Measurements from ENCODE around the gene CEP295NL. TPM values are rescaled to one million over a fixed set of nuclear protein-coding genes. Genes with fewer than 3 reads are reported as not detected.
A peak's percentile ranks its signal among the peaks of the same experiment; 100 is the strongest.

CEP295NL gene
- total RNA-seq, 1 donor: 2.5 TPM

- Histone ChIP-seq H2AFZ (ENCODE audit: low read length) (no peak overlapping the region), H3K36me3 (ENCODE audit: insufficient read depth, low read length) (peaks cover 16% of the 10 kb centered on the region), H3K4me3 (ENCODE audit: insufficient read depth, low read length) (no peak overlapping the region), H3K27me3 (ENCODE audit: insufficient read depth, low read length) (no peaks in the 10 kb centered on the region), H3K4me1 (ENCODE audit: insufficient read depth, low read length) (peaks cover 3% of the 10 kb centered on the region), H3K9me3 (ENCODE audit: low read depth, low read length) (no peaks in the 10 kb centered on the region), H4K20me1 (ENCODE audit: insufficient read depth, low read length) (peaks cover 84% of the 10 kb centered on the region), H3K27ac (ENCODE audit: low read depth, low read length) (no peak overlapping the region), H3K4me2 (ENCODE audit: insufficient read depth, low read length) (no peak overlapping the region), H3K79me2 (ENCODE audit: insufficient read depth, low read length) (peaks cover 96% of the 10 kb centered on the region)
- no peak for TF ChIP-seq CTCF (IDR thresholded peaks at IDR 0.05; ENCODE audit: extremely low read depth, low read depth, low read length)
- peak; percentile 89 for DNase-seq (ENCODE audit: insufficient read length, low spot score, missing footprints)
Observed at GRCh38 chr17:78899361-78900260, 3.4 kb downstream of the CEP295NL start.

- H3K4me2 ChIP-seq (ENCODE audit: insufficient read depth, low read length): no peak overlapping the region
- no peaks in the 10 kb centered on the region for H3K9me3 ChIP-seq (ENCODE audit: low read depth, low read length)
- no peaks in the 10 kb centered on the region for H3K27me3 ChIP-seq (ENCODE audit: insufficient read depth, low read length)
- H3K4me1 ChIP-seq (ENCODE audit: insufficient read depth, low read length): peaks cover 3% of the 10 kb centered on the region
- no peak for DNase-seq (ENCODE audit: insufficient read length, low spot score, missing footprints)
- no peak overlapping the region for H3K27ac ChIP-seq (ENCODE audit: low read depth, low read length)
- TF ChIP-seq CTCF (IDR thresholded peaks at IDR 0.05; ENCODE audit: extremely low read depth, low read depth, low read length): no peak
- peaks cover 83% of the 10 kb centered on the region for H4K20me1 ChIP-seq (ENCODE audit: insufficient read depth, low read length)
- H3K36me3 ChIP-seq (ENCODE audit: insufficient read depth, low read length): peaks cover 16% of the 10 kb centered on the region
- H3K4me3 ChIP-seq (ENCODE audit: insufficient read depth, low read length): no peak overlapping the region
- no peak overlapping the region for H2AFZ ChIP-seq (ENCODE audit: low read length)
- peaks cover 96% of the 10 kb centered on the region for H3K79me2 ChIP-seq (ENCODE audit: insufficient read depth, low read length)
Observed at GRCh38 chr17:78898947-78899346, 4.1 kb downstream of the CEP295NL start.

GRCh38 chr17:78898075-78898836 is 4.7 kb downstream of the CEP295NL start:
- peak; percentile 76 for DNase-seq (ENCODE audit: insufficient read length, low spot score, missing footprints)
- peaks cover 85% of the 10 kb centered on the region for H4K20me1 ChIP-seq (ENCODE audit: insufficient read depth, low read length)
- H3K79me2 ChIP-seq (ENCODE audit: insufficient read depth, low read length): peaks cover 96% of the 10 kb centered on the region
- no peaks in the 10 kb centered on the region for H3K27me3 ChIP-seq (ENCODE audit: insufficient read depth, low read length)
- TF ChIP-seq CTCF (IDR thresholded peaks at IDR 0.05; ENCODE audit: extremely low read depth, low read depth, low read length): no peak
- no peak overlapping the region for H3K27ac ChIP-seq (ENCODE audit: low read depth, low read length)
- H3K4me2 ChIP-seq (ENCODE audit: insufficient read depth, low read length): no peak overlapping the region
- H3K9me3 ChIP-seq (ENCODE audit: low read depth, low read length): no peaks in the 10 kb centered on the region
- H3K36me3 ChIP-seq (ENCODE audit: insufficient read depth, low read length): peaks cover 18% of the 10 kb centered on the region
- no peak overlapping the region for H2AFZ ChIP-seq (ENCODE audit: low read length)
- H3K4me1 ChIP-seq (ENCODE audit: insufficient read depth, low read length): peaks cover 3% of the 10 kb centered on the region
- no peak overlapping the region for H3K4me3 ChIP-seq (ENCODE audit: insufficient read depth, low read length)

GRCh38 chr17:78897664-78898047 is 5.3 kb downstream of the CEP295NL start:
- no peaks in the 10 kb centered on the region for H3K9me3 ChIP-seq (ENCODE audit: low read depth, low read length)
- no peak for TF ChIP-seq CTCF (IDR thresholded peaks at IDR 0.05; ENCODE audit: extremely low read depth, low read depth, low read length)
- DNase-seq (ENCODE audit: insufficient read length, low spot score, missing footprints): peak; percentile 58
- H3K4me2 ChIP-seq (ENCODE audit: insufficient read depth, low read length): no peak overlapping the region
- peaks cover 22% of the 10 kb centered on the region for H3K36me3 ChIP-seq (ENCODE audit: insufficient read depth, low read length)
- peaks cover 3% of the 10 kb centered on the region for H3K4me1 ChIP-seq (ENCODE audit: insufficient read depth, low read length)
- H3K4me3 ChIP-seq (ENCODE audit: insufficient read depth, low read length): no peak overlapping the region
- no peak overlapping the region for H3K27ac ChIP-seq (ENCODE audit: low read depth, low read length)
- no peaks in the 10 kb centered on the region for H3K27me3 ChIP-seq (ENCODE audit: insufficient read depth, low read length)
- H2AFZ ChIP-seq (ENCODE audit: low read length): no peak overlapping the region
- H4K20me1 ChIP-seq (ENCODE audit: insufficient read depth, low read length): peaks cover 85% of the 10 kb centered on the region
- H3K79me2 ChIP-seq (ENCODE audit: insufficient read depth, low read length): peaks cover 96% of the 10 kb centered on the region

Measured in osteoblast (primary cell).